IPS DF 4.7 (cell line): ENCODE data around the gene PFAS.

Experiments used
- DNase-seq: peaks from one replicate; pipeline ENCODE4 v3.0.0-alpha.2; 2013; ENCODE audit warnings: low spot score; ENCODE audit errors: extremely low read depth

The PFAS gene

GRCh38 chr17:8268550-8269298 is 19.6 kb downstream of the PFAS start:
- DNase-seq, result no peak

- DNase-seq, result no peak
Measured at GRCh38 chr17:8272421-8272820, 23.3 kb downstream of the PFAS start.

- no peak for DNase-seq
Measured at GRCh38 chr17:8273884-8274444, 24.9 kb downstream of the PFAS start.

GRCh38 chr17:8274816-8275215 is 25.7 kb downstream of the PFAS start:
- DNase-seq, result no peak

- no peak for DNase-seq
Measured at GRCh38 chr17:8275421-8276290, 26.6 kb downstream of the PFAS start.

GRCh38 chr17:8277317-8277716 is 28.2 kb downstream of the PFAS start:
- no peak for DNase-seq

GRCh38 chr17:8282345-8282744 is 33.3 kb downstream of the PFAS start:
- DNase-seq, result no peak

GRCh38 chr17:8283356-8283755 is 34.3 kb downstream of the PFAS start:
- DNase-seq, result no peak

GRCh38 chr17:8284126-8284525 is 35.0 kb downstream of the PFAS start:
- DNase-seq, result no peak

GRCh38 chr17:8285270-8286181 is 36.4 kb downstream of the PFAS start:
- DNase-seq, result no peak

GRCh38 chr17:8287651-8288335 is 38.7 kb downstream of the PFAS start:
- DNase-seq, result no peak

- DNase-seq, result no peak
Measured at GRCh38 chr17:8288336-8289102, 39.4 kb downstream of the PFAS start, which contains the start of gene RANGRF. Gene RANGRF, plus strand, starts transcription at chr17:8288670. Its CDS starts 119 bp downstream, at chr17:8288789.

GRCh38 chr17:8289103-8289397 is 40.0 kb downstream of the PFAS start:
- DNase-seq, result no peak

GRCh38 chr17:8290043-8290442 is 41.0 kb downstream of the PFAS start:
- no peak for DNase-seq

- no peak for DNase-seq
Measured at GRCh38 chr17:8292639-8293395, 43.7 kb downstream of the PFAS start.

GRCh38 chr17:8294361-8294760 is 45.3 kb downstream of the PFAS start:
- DNase-seq, result no peak

- DNase-seq, result no peak
Measured at GRCh38 chr17:8294814-8295316, 45.8 kb downstream of the PFAS start.

- DNase-seq, result no peak
Measured at GRCh38 chr17:8300226-8300625, 51.1 kb downstream of the PFAS start.

GRCh38 chr17:8300627-8301242 is 51.6 kb downstream of the PFAS start:
- DNase-seq, result no peak
